HepG2 (cell line): ENCODE results near the gene GALNT12.

Experiments used
- CREM ChIP-seq, 2 experiments: sonication (generic) in 1 of 2; formaldehyde crosslinking in 1 of 2; IDR thresholded peaks; 2 replicates each; pipeline versions ENCODE4 v1.4.0 to v1.6.1; 2016 to 2020; ENCODE audit warnings: antibody characterized with exemption in 1 of 2, mild to moderate bottlenecking in 1 of 2, missing genetic modification reagents in 1 of 2
- CTCF ChIP-seq: sonication (generic); formaldehyde crosslinking; IDR thresholded peaks from 2 replicates; pipeline ENCODE4 v1.5.0; 2020; ENCODE audit warnings: mild to moderate bottlenecking, missing genetic modification reagents, moderate library complexity
- E2F1 ChIP-seq: sonication (generic); formaldehyde crosslinking; IDR thresholded peaks from 2 replicates; pipeline ENCODE4 v1.5.0; 2020; ENCODE audit warnings: missing genetic modification reagents
- FOXA1 ChIP-seq, 2 experiments: fragments of 450-650 bp in 1 of 2; sonication (generic) in 1 of 2; formaldehyde crosslinking in 1 of 2; IDR thresholded peaks; 2 replicates each; pipeline versions ENCODE4 v1.4.0 to v1.6.1; 2016 to 2020; ENCODE audit warnings: missing genetic modification reagents in 1 of 2
- HOMEZ ChIP-seq: IDR thresholded peaks from 2 replicates; pipeline ENCODE4 v1.6.1; 2016; ENCODE audit warnings: low read depth
- NPAS2 ChIP-seq: sonication (generic); formaldehyde crosslinking; IDR thresholded peaks from 2 replicates; pipeline ENCODE4 v1.8.0; 2022; ENCODE audit warnings: mild to moderate bottlenecking, missing genetic modification reagents, borderline replicate concordance
- POLR2AphosphoS5 ChIP-seq: IDR thresholded peaks from 2 replicates; pipeline ENCODE4 v1.6.1; 2012; ENCODE audit warnings: low read depth, low read length
- TOE1 ChIP-seq: sonication (generic); formaldehyde crosslinking; IDR thresholded peaks from 2 replicates; pipeline ENCODE4 v1.4.0; 2020; ENCODE audit warnings: mild to moderate bottlenecking, missing genetic modification reagents
- XBP1 ChIP-seq: sonication (generic); formaldehyde crosslinking; IDR thresholded peaks from 2 replicates; pipeline ENCODE4 v1.5.0; 2020; ENCODE audit warnings: missing genetic modification reagents
- ZNF234 ChIP-seq: sonication (generic); formaldehyde crosslinking; conservative IDR thresholded peaks from 2 replicates; pipeline ENCODE4 v1.5.1; 2020; ENCODE audit warnings: mild to moderate bottlenecking, missing genetic modification reagents
- ZNF501 ChIP-seq: sonication (generic); formaldehyde crosslinking; IDR thresholded peaks from 2 replicates; pipeline ENCODE4 v1.5.1; 2020; ENCODE audit warnings: mild to moderate bottlenecking, moderate library complexity, missing genetic modification reagents
- ZNF564 ChIP-seq: sonication (generic); formaldehyde crosslinking; IDR thresholded peaks from 2 replicates; pipeline ENCODE4 v1.8.1; 2023; ENCODE audit warnings: mild to moderate bottlenecking, missing genetic modification reagents

- TF ChIP-seq TOE1 (CRISPR knock-in tag) (no peak), CREM (IDR thresholded peaks at IDR 0.05) (no peak), CREM (CRISPR knock-in tag; IDR thresholded peaks at IDR 0.05) (no peak), CTCF (CRISPR knock-in tag) (no peak), E2F1 (CRISPR knock-in tag) (no peak), FOXA1 (IDR thresholded peaks at IDR 0.05) (no peak), FOXA1 (CRISPR knock-in tag; IDR thresholded peaks at IDR 0.05) (no peak), ZNF234 (CRISPR knock-in tag) (no peak), NPAS2 (no peak), ZNF501 (CRISPR knock-in tag) (no peak), ZNF564 (CRISPR knock-in tag) (no peak), POLR2AphosphoS5 (no peak), XBP1 (CRISPR knock-in tag) (no peak), HOMEZ (CRISPR knock-in tag) (no peak)
Observed at GRCh38 chr9:98870782-98871557, 63.5 kb downstream of the GALNT12 start.
